ENCODE data around the gene CACNB2.

DNA sequence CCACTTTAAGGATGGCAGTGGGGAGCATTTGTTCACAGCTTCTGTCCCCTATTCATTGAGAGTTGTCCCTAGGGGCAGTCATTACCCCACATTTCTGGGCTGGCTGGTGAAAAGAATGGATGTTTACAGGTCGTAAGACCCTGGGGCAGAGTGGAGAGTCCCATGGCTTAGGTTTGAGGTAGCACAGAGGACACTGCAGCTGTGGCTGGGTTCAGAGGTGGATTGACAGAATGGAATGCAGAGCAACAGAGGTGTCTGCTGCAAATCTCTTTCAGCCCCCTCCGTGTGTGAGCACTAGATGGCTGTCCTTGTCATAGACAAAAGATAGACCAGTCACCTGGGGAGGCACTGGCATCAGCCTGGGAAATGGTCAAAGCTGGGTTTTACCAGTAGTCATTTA, 141.9 kb downstream of the CACNB2 start:
- TF ChIP-seq, protein P1, sequence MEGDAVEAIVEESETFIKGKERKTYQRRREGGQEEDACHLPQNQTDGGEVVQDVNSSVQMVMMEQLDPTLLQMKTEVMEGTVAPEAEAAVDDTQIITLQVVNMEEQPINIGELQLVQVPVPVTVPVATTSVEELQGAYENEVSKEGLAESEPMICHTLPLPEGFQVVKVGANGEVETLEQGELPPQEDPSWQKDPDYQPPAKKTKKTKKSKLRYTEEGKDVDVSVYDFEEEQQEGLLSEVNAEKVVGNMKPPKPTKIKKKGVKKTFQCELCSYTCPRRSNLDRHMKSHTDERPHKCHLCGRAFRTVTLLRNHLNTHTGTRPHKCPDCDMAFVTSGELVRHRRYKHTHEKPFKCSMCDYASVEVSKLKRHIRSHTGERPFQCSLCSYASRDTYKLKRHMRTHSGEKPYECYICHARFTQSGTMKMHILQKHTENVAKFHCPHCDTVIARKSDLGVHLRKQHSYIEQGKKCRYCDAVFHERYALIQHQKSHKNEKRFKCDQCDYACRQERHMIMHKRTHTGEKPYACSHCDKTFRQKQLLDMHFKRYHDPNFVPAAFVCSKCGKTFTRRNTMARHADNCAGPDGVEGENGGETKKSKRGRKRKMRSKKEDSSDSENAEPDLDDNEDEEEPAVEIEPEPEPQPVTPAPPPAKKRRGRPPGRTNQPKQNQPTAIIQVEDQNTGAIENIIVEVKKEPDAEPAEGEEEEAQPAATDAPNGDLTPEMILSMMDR (conservative IDR thresholded peaks at IDR 0.05; ENCODE audit: low read depth, low read length), result no peak
- TF ChIP-seq EZH2 (IDR thresholded peaks at IDR 0.05; ENCODE audit: low read length, unreplicated experiment), result no peak
